ENCODE results near the gene PATJ. TPM values are rescaled to one million over a fixed set of nuclear protein-coding genes. Genes with fewer than 3 reads are reported as not detected.
"Not testable (repeated sequence)": the region's sequence is repeated elsewhere in the genome, so short reads cannot be mapped to it uniquely, and the experiment has no call there.

PATJ gene
- total RNA-seq, 8 experiments from 2014 or later = 2.7 to 173 (median 22.4) TPM

DNA sequence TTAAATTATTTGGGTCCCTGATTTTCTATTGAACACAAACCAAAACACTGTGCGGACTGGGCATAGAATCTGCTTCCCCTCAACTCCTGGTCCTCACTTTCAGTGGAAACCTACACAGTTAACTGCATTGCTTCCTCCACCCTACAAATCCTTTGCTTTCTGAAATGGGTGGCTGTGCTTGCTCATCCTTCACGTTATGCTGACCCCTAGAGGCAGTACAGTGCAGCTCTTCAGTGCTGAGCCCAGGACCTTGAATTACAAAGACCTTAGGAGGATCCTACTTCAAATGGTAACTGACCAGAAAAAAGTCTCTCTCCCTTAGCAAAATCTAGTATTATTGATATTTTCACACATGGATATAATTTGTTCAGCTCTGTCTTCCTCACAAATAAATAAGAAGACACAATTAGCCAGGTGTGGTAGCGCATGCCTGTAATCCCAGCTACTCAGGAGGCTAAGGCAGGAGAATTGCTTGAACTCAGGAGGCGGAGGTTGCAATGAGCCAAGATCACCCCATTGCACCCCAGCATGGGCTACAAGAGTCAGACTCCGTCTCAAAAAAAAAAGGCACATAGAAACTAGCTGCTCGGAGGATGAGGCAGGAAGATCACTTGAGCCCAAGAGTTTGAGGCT, 388.9 kb downstream of the PATJ start:
- ATAC-seq (replicated peaks in 6 of 8) = peak; percentile 69 to 92 (median 86)
- H3K4me1 ChIP-seq (replicated peaks in 1 of 2) = no peaks in the 10 kb centered on the region
- in situ Hi-C loops (cut with MboI; ENCODE audit: low pct_unique_long_range_greater_than_20kb in 2 of 9, low sequenced_read_pairs in 9 of 9, unreplicated experiment in 9 of 9) = no loop called here
- 39 to 83% (median 62%) methylated on average over 2 to 6 of the region's 6 CpGs; no CpG with 5 or more reads in 1 of the 10 experiments for WGBS, 10 experiments
- H3K4me3 ChIP-seq = no peak overlapping the region
- no peak overlapping the region for H3K27ac ChIP-seq

DNA sequence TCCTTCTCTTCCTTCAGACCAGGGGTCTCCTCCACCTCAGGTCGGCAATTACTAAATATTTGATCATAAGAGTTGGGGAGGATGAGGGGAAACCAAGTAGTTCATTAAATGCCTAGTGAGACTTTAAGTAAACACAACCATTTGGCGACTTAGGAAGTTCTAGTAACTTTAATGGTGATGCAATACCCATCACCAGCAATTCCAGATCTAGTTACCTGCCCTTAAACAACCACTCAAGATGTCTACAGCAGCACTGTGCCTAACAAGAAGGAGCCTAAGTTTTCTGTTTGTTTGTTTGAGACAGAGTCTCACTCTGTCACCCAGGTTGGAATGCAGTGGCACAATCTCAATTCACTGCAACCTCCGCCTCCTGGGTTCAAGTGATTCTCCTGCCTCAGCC, 395.7 kb downstream of the PATJ start:
- 38 to 90% (median 77%) methylated on average over 2 to 3 of the region's 3 CpGs; no CpG with 5 or more reads in 4 of the 10 experiments for WGBS, 10 experiments
- no peak for ATAC-seq (replicated peaks in 6 of 8)
- H3K4me1 ChIP-seq (replicated peaks in 1 of 2) = no peaks in the 10 kb centered on the region
- in situ Hi-C loops (cut with MboI; ENCODE audit: low pct_unique_long_range_greater_than_20kb in 2 of 9, low sequenced_read_pairs in 9 of 9, unreplicated experiment in 9 of 9) = no loop called here
- no peak overlapping the region for H3K4me3 ChIP-seq
- H3K27ac ChIP-seq = no peak overlapping the region

DNA sequence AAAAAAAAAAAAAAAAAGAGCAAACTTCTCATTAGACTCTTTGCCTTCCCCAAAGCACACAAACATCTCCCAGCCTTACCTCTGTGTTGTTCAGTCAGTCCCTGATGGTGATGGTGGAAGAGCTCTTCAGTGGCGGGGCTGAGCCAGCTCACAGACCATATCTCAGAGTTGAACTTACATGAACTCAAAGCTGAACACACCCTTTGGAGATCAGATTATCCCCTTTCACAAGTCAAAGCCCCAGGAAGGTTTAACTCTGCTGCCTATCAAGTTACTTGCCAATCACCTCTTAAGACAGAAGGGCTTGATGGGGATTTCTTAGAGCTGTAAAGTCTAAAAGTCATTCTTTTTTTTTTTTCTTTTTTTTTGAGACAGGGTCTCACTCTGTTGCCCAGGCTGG, 397.1 kb downstream of the PATJ start:
- H3K4me1 ChIP-seq (replicated peaks in 1 of 2) = no peaks in the 10 kb centered on the region
- no peak overlapping the region for H3K4me3 ChIP-seq
- no peak overlapping the region for H3K27ac ChIP-seq
- ATAC-seq (replicated peaks in 6 of 8) = no peak
- in situ Hi-C loops (cut with MboI; ENCODE audit: low pct_unique_long_range_greater_than_20kb in 2 of 9, low sequenced_read_pairs in 9 of 9, unreplicated experiment in 9 of 9) = no loop called here
- WGBS, 10 experiments = 86 to 100% methylated on average over 1 of the region's 1 CpG; no CpG with 5 or more reads in 8 of the 10 experiments

DNA sequence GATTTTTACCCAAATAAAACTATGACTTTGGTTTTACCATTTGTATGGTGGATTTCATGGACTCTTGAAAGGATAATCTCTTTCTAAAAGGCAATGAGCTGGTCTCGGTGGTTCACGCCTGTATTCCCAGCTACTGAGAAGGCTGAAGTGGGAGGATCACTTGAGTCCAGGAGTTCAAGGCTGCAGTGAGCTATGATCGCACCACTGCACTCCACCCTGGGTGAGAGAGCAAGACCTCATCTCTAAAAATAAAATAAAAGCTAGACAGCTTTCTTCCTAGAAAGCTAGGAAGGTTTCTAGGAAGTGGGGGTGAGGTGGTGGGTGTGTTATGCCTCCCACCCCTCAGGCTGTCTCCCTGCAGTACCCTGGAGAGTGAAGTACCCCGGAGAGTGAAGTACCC, 398.4 kb downstream of the PATJ start:
- in situ Hi-C loops (cut with MboI; ENCODE audit: low pct_unique_long_range_greater_than_20kb in 2 of 9, low sequenced_read_pairs in 9 of 9, unreplicated experiment in 9 of 9) = no loop called here
- Histone ChIP-seq H3K27ac (no peak overlapping the region), H3K4me3 (no peak overlapping the region), H3K4me1 (replicated peaks in 1 of 2) (no peaks in the 10 kb centered on the region)
- no peak for ATAC-seq (replicated peaks in 6 of 8)
- 80 to 100% (median 92%) methylated on average over 1 to 4 of the region's 4 CpGs; no CpG with 5 or more reads in 4 of the 10 experiments for WGBS, 10 experiments

GRCh38 chr1:62142496-62142895, 400.2 kb downstream of the PATJ start:
- in situ Hi-C loops (cut with MboI; ENCODE audit: low pct_unique_long_range_greater_than_20kb in 2 of 9, low sequenced_read_pairs in 9 of 9, unreplicated experiment in 9 of 9) = no loop called here
- Histone ChIP-seq H3K4me1 (replicated peaks in 1 of 2) (no peaks in the 10 kb centered on the region), H3K4me3 (no peak overlapping the region), H3K27ac (no peak overlapping the region)
- peak in 3 of 8 experiments; percentile 87 to 93 (median 92) for ATAC-seq (replicated peaks in 6 of 8)
- 0 to 67% (median 41%) methylated on average over 2 to 5 of the region's 5 CpGs; no CpG with 5 or more reads in 1 of the 10 experiments for WGBS, 10 experiments

GRCh38 chr1:62144238-62144831, 402.1 kb downstream of the PATJ start:
- Histone ChIP-seq H3K4me3 (no peak overlapping the region), H3K27ac (no peak overlapping the region), H3K4me1 (replicated peaks in 1 of 2) (no peaks in the 10 kb centered on the region)
- ATAC-seq (replicated peaks in 6 of 8) = peak in 4 of 8 experiments; percentile 6 to 38 (median 13)
- 0 to 20% (median 0%) methylated on average over 1 of the region's 1 CpG for WGBS, 10 experiments
- in situ Hi-C loops (cut with MboI; ENCODE audit: low pct_unique_long_range_greater_than_20kb in 2 of 9, low sequenced_read_pairs in 9 of 9, unreplicated experiment in 9 of 9) = no loop called here

DNA sequence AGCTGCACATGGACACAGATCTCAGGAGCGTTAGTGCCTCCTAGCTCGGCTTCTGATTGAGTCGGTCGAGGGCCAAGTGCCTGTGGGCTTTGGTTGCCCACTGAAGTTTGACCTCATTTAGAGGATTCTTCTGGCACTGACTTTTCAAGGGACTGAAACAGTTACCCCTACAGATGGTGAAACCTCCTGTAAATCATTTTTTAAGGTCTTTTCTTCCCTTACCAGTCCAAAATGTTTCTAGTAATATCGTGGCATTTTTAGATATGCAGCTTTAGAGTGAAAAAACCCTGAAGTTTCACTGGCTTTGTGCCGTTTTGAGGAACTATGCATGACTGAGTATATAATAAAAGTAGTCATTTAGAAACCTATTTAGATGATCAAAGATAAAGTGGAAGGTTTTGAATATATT, 417.7 kb downstream of the PATJ start:
- in situ Hi-C loops (cut with MboI; ENCODE audit: low pct_unique_long_range_greater_than_20kb in 2 of 9, low sequenced_read_pairs in 9 of 9, unreplicated experiment in 9 of 9) = loop anchor here in 2 of 9 experiments (25.0 kb wide), 2 partner anchors 252 to 577 kb away; no protein-coding TSS in a partner anchor
- Histone ChIP-seq H3K27ac (no peak overlapping the region), H3K4me1 (replicated peaks in 1 of 2) (no peaks in the 10 kb centered on the region), H3K4me3 (no peak overlapping the region)
- WGBS, 10 experiments = 62 to 96% (median 79%) methylated on average over 4 to 6 of the region's 6 CpGs; no CpG with 5 or more reads in 2 of the 10 experiments
- ATAC-seq (replicated peaks in 6 of 8) = no peak

- 50 to 100% (median 80%) methylated on average over 1 of the region's 1 CpG; no CpG with 5 or more reads in 2 of the 10 experiments for WGBS, 10 experiments
- no peak for ATAC-seq (replicated peaks in 6 of 8)
- in situ Hi-C loops (cut with MboI; ENCODE audit: low pct_unique_long_range_greater_than_20kb in 2 of 9, low sequenced_read_pairs in 9 of 9, unreplicated experiment in 9 of 9) = loop anchor here in 2 of 9 experiments (25.0 kb wide), 2 partner anchors 251 to 576 kb away; no protein-coding TSS in a partner anchor
- Histone ChIP-seq H3K27ac (no peak overlapping the region), H3K4me3 (no peak overlapping the region), H3K4me1 (replicated peaks in 1 of 2) (no peaks in the 10 kb centered on the region)
These were observed 419.4 kb downstream of the PATJ start for GRCh38 chr1:62161711-62162110.

DNA sequence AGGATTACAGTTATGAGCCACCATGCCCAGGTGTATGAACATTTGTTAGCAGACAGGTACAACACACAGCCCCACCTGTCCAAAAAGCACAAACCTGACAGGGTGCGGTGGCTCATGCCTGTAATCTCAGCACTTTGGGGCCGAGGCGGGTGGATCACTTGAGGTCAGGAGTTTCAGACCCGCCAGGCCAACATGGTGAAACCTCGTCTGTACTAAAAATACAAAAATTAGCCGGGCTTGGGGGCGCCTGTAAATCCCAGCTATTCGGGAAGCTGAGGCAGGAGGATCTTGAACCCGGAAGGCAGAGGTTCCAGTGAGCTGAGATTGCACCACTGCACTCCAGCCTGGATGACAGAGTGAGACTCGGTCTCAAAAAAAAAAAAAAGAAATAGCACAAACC, 428.1 kb downstream of the PATJ start:
- in situ Hi-C loops (cut with MboI; ENCODE audit: low pct_unique_long_range_greater_than_20kb in 2 of 9, low sequenced_read_pairs in 9 of 9, unreplicated experiment in 9 of 9) = loop anchor here in 6 of 9 experiments (5.0 to 25.0 kb wide), 4 partner anchors 234 to 567 kb away; no protein-coding TSS in a partner anchor
- H3K4me1 ChIP-seq (replicated peaks in 1 of 2); ATAC-seq (replicated peaks in 6 of 8); H3K27ac ChIP-seq; H3K4me3 ChIP-seq: not testable (repeated sequence)
- 66 to 100% (median 94%) methylated on average over 1 to 10 of the region's 10 CpGs; no CpG with 5 or more reads in 3 of the 10 experiments for WGBS, 10 experiments

GRCh38 chr1:62175568-62176179, 433.4 kb downstream of the PATJ start:
- in situ Hi-C loops (cut with MboI; ENCODE audit: low pct_unique_long_range_greater_than_20kb in 2 of 9, low sequenced_read_pairs in 9 of 9, unreplicated experiment in 9 of 9) = loop anchor here in 7 of 9 experiments (5.0 to 10.0 kb wide), 3 partner anchors 227 to 232 kb away; no protein-coding TSS in a partner anchor
- no peak overlapping the region for H3K4me3 ChIP-seq
- peaks cover 3 to 8% of the 10 kb centered on the region in 2 donors for H3K4me1 ChIP-seq (replicated peaks in 1 of 2)
- 0 to 52% (median 18%) methylated on average over 1 to 9 of the region's 9 CpGs for WGBS, 10 experiments
- H3K27ac ChIP-seq = no peak overlapping the region
- ATAC-seq (replicated peaks in 6 of 8) = peak; percentile 38 to 64 (median 50)

- in situ Hi-C loops (cut with MboI; ENCODE audit: low pct_unique_long_range_greater_than_20kb in 2 of 9, low sequenced_read_pairs in 9 of 9, unreplicated experiment in 9 of 9) = loop anchor here in 7 of 9 experiments (5.0 to 10.0 kb wide), 3 partner anchors 226 to 231 kb away; no protein-coding TSS in a partner anchor
- 45 to 100% (median 90%) methylated on average over 1 to 13 of the region's 14 CpGs for WGBS, 10 experiments
- no peak for ATAC-seq (replicated peaks in 6 of 8)
- Histone ChIP-seq H3K27ac (no peak overlapping the region), H3K4me3 (no peak overlapping the region), H3K4me1 (replicated peaks in 1 of 2) (peaks cover 8 to 13% of the 10 kb centered on the region in 2 donors)
These were observed 434.5 kb downstream of the PATJ start for GRCh38 chr1:62176597-62177312.

DNA sequence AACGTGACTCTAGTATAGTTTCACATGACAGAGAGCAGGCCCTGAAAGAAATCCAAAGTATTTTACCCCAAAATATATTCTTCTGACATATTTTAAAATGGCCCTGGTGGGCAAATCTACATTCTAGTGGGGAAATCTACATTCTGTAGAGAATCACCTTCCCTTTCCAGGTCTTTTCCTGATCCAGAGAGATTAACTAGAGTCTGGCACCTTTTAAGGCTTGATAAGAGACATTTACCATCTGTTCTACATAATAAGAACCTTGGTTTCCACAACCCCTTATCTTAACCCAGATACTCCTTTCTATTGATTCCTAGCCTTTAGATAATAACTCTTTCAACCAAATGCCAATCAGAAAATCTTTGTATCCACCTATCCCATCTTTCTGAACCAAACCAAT, 435.3 kb downstream of the PATJ start:
- peaks cover 16 to 21% of the 10 kb centered on the region in 2 donors for H3K4me1 ChIP-seq (replicated peaks in 1 of 2)
- in situ Hi-C loops (cut with MboI; ENCODE audit: low pct_unique_long_range_greater_than_20kb in 2 of 9, low sequenced_read_pairs in 9 of 9, unreplicated experiment in 9 of 9) = loop anchor here in 7 of 9 experiments (5.0 to 10.0 kb wide), 3 partner anchors 225 to 230 kb away; no protein-coding TSS in a partner anchor
- no peak overlapping the region for H3K4me3 ChIP-seq
- 33 to 86% (median 80%) methylated on average over 1 of the region's 1 CpG; no CpG with 5 or more reads in 5 of the 10 experiments for WGBS, 10 experiments
- no peak overlapping the region for H3K27ac ChIP-seq
- ATAC-seq (replicated peaks in 6 of 8) = no peak

Measured in motor neuron (in vitro differentiated cells).